Ureter (tissue), 1 donor: Measurements from ENCODE around the gene PPID. TPM values are rescaled to one million over a fixed set of nuclear protein-coding genes. Genes with fewer than 3 reads are reported as not detected.
"Not testable (repeated sequence)": the region's sequence is repeated elsewhere in the genome, so short reads cannot be mapped to it uniquely, and the experiment has no call there.

Source experiments
- DNase-seq: peaks from one replicate; pipeline ENCODE4 v3.0.0-alpha.2; 2020; ENCODE audit warnings: low spot score
- total RNA-seq: library from RNA; stranded (reverse); gene quantifications from one replicate; pipeline ENCODE4 v1.2.4, GENCODE V29; 2023
- donor health status: DM: yes; HTN: yes; CAD: no.

Gene PPID
- total RNA-seq, 1 donor from 2014 or later: 20.9 TPM

DNA sequence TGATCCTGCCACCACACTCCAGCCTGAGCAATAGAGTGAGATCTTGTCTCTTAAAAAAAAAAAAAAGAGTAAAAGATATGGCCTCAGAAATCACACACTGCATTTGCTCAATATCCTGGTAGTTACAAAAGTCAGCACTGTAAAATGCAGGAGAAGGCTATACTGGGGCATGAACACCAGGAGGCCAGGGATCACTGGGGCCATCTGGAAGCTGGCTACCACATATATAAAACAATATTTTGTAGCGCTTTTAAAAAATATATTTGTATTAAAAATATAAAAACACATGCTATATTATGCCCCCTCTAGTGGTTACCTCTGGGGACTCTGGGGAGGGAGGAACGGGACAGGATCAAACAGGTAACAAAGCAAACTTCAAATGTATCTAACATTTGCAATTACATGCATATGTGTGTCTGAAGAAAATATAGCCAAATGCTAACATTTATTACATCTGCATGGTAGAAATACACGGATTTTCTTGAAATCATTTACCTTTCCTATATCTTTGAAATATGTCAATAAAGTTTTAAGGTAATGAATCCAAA lies 55.5 kb downstream of the PPID start:
- no peak for DNase-seq

DNA sequence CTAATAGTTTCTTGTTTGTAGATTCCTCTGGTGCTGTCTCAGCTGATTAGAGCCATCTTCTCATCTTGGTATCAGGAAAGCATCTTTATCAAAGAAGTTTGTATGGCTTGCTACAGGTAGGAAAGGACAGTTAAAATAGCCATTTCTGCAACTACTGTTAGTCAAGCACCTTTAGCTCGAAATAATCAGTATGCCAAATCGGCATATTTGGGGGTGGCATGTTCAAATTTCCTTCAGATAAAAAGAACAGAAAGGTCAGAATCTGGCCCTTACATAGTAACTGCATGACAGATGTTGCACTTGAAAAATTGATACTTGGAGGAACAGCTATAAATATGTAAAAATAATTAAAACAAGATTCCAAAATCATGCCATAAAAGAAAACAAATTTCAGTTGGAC lies 56.3 kb downstream of the PPID start:
- DNase-seq: no peak

DNA sequence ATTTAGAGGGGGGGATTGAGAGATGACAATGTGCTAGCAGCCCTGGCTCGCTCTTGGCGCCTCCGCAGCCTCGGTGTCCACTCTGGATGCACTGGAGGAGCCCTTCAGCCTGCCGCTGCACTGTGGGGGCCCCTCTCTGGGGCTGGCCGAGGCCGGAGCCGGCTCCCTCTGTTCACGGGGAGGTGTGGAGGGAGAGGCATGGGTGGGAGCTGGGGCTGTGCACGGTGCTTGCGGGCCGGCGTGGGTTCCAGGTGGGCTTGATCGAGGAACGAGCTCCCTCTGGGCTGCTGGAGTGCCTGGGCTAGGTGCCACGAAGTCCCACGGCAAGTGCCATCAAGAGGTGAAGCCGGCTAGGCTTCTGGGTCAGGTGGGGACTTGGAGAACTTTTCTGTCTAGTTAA lies 58.4 kb downstream of the PPID start:
- DNase-seq: no peak

DNA sequence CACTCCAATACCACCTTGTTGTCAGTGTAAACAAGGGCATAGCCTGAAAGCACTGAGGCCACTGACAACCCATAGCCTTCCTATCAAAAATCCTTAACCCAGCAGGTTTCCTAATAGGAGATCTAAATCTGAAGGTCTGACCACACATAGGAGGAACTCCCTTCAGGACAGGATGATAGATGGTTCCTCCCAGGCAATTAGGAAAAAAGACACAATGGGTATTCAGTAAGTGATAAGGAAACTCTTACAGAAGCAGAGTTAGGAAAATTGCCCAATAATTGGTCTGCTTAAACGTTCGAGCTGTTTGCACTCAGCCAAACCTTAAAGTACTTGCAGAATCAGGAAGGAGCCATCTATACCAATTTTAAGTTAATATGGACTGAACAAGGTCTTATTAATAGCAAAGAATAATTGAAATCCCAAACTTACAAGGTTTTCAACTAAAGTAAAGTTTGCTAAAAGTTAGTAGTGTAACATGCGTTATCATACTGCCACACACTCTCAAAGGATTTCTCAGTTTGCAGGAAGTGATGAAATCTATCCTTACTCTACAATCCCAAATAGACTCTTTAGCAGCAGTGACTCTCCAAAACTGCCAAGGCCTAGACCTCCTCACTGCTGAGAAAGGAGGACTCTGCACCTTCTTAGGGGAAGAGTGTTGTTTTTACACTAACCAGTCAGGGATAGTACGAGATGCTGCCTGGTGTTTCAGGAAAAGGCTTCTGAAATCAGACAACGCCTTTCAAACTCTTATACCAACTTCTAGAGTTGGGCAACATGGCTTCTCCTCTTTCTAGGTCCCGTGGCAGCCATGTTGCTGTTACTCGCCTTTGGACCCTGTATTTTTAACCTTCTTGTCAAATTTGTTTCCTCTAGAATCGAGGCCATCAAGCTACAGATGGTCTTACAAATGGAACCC lies 59.2 kb downstream of the PPID start:
- DNase-seq: not testable (repeated sequence)

DNA sequence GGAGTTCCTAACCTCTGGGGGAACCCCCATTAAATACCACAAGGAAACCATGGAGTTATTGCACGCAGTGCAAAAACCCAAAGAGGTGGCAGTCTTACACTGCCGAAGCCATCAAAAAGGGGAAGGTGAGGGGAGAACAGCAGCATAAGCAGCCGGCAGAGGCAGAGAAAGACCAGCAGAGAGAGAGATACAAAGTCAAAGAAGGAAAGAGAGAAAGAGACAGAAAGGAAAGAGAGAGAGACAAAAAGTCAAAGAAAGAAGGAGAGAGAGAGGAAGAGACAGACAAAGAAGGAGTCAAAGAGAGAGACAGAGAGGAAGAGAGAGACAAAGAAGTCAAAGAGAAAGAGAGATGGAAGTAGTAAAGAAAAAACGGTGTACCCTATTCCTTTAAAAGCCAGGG lies 59.9 kb downstream of the PPID start:
- DNase-seq: not testable (repeated sequence)

Other genes starting within 250 kb of the PPID start
- gene RXFP1, start 201.5 kb downstream of the PPID start, total RNA-seq: 0.10 TPM
- gene C4orf46, start 51.5 kb downstream of the PPID start, total RNA-seq: 3.4 TPM
- 32.7 TPM for gene ETFDH, start 51.1 kb downstream of the PPID start, total RNA-seq
- gene FNIP2, start 45.6 kb upstream of the PPID start, total RNA-seq: 45.6 TPM